ENCODE data around the gene HNRNPM. TPM values are rescaled to one million over a fixed set of nuclear protein-coding genes. Genes with fewer than 3 reads are reported as not detected.

Gene HNRNPM
- total and polyA plus RNA-seq, 11 donors = 43.4 to 183 (median 95.3) TPM

DNA sequence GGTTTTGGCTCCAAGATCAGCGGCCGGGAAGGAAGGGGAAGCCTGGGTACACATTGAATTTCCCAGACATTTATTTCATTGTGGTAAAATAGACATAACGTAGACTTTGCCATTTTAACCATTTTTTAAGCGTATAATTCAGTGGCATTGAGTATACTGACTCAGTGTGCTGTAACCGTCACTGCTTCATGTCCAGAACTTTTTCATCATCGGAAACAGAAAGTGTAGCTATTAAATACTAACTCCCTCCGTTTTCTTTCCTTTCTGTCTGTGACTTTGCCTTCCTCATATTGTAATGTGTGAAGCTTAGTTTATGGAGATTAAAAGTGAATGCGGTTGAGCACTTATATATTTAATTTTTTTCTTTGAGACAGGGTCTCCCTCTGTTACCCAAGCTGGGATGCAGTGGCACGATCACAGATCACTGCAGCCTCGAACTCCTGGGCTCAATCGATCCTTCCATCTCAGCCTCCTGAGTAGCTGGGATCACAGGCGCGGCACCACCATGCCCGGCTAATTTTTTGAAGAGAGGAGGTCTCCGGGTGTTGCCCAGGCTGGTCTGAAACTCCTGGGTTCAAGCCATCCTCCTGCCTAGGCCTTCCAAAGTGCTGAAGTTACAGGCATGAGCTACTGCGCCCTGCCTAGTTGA lies 1.4 kb downstream of the HNRNPM start:
- TF ChIP-seq, protein P1, sequence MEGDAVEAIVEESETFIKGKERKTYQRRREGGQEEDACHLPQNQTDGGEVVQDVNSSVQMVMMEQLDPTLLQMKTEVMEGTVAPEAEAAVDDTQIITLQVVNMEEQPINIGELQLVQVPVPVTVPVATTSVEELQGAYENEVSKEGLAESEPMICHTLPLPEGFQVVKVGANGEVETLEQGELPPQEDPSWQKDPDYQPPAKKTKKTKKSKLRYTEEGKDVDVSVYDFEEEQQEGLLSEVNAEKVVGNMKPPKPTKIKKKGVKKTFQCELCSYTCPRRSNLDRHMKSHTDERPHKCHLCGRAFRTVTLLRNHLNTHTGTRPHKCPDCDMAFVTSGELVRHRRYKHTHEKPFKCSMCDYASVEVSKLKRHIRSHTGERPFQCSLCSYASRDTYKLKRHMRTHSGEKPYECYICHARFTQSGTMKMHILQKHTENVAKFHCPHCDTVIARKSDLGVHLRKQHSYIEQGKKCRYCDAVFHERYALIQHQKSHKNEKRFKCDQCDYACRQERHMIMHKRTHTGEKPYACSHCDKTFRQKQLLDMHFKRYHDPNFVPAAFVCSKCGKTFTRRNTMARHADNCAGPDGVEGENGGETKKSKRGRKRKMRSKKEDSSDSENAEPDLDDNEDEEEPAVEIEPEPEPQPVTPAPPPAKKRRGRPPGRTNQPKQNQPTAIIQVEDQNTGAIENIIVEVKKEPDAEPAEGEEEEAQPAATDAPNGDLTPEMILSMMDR (IDR thresholded peaks at IDR 0.05) = no peak
- TF ChIP-seq POLR2A (IDR thresholded peaks at IDR 0.05) = no peak
- ATAC-seq (no peak), DNase-seq (no peak)
- 20 to 25% (median 22%) methylated on average over 16 of the region's 16 CpGs for WGBS, 4 donors
- Histone ChIP-seq H3K9me3 (no peaks in the 10 kb centered on the region), H3K4me3 (peak overlapping the region; percentile 71 to 100 (median 97)), H3K36me3 (peaks cover 0 to 19% (median 12%) of the 10 kb centered on the region in 9 donors), H3K4me1 (peaks cover 14 to 61% (median 51%) of the 10 kb centered on the region in 12 donors), H3K27me3 (no peaks in the 10 kb centered on the region), H3K27ac (peak overlapping the region in 10 of 12 donors; percentile 90 to 99 (median 98))
- intact Hi-C loops (cut with DNase I) = loop anchor here in 6 of 10 donors (5.0 to 10.0 kb wide), 4 partner anchors 34 to 94 kb away; partner anchors contain the start of genes MARCHF2 (in 5 of the 6), PRAM1 (in 1 of the 6) and ZNF414 (in 1 of the 6)

DNA sequence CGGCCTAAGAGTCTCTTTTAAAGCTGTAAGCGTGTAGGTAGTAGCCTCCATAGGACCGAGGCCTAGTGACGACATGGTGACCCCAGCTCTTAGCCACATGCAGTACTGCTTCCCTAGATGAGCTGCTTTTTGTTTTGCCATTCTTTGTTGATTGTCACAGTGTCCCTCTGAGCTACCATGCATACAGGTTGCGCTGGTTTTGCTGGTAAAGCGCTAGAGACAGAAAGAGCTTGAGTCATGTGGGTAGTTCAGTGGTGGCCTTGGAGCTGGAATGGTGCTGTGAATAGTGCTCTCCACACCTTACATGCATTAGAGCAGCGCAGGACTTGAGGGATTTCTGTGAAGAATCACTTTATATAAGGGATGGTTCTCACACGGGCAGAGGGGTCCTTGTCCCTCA lies 5.1 kb downstream of the HNRNPM start:
- H3K27ac ChIP-seq = no peak overlapping the region
- TF ChIP-seq, protein P1 (IDR thresholded peaks at IDR 0.05) = no peak
- no peak for TF ChIP-seq POLR2A (IDR thresholded peaks at IDR 0.05)
- 58 to 76% (median 70%) methylated on average over 7 to 8 of the region's 8 CpGs for WGBS, 4 donors
- peak overlapping the region in 1 of 12 donors; percentile 9 for H3K4me3 ChIP-seq
- DNase-seq (no peak), ATAC-seq (no peak)
- peaks cover 0 to 41% (median 29%) of the 10 kb centered on the region in 9 donors for H3K36me3 ChIP-seq
- H3K4me1 ChIP-seq = peaks cover 18 to 90% (median 82%) of the 10 kb centered on the region in 12 donors
- H3K27me3 ChIP-seq = no peaks in the 10 kb centered on the region
- intact Hi-C loops (cut with DNase I) = loop anchor here in 6 of 10 donors (5.0 to 10.0 kb wide), 4 partner anchors 38 to 98 kb away; partner anchors contain the start of genes MARCHF2 (in 5 of the 6), PRAM1 (in 1 of the 6) and ZNF414 (in 1 of the 6)
- no peaks in the 10 kb centered on the region for H3K9me3 ChIP-seq

DNA sequence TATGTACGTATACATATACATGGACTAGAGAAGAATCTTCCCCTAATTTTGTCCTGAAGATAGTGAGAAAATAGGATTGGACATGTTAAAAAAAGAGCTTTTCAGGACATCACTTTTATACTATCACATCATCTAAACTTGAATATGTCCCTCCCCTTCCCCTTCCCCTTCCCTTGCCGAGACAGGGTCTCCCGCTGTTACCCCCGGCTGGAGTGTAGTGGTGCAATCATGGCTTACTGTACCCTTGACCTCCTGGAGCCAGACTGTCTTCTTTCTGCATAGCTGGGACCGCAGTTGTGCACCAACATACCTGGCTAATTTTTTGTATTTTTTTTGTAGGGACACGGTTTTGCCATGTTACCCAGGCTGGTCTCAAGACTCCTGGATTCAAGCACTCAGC lies 6.6 kb downstream of the HNRNPM start:
- no peak for ATAC-seq
- H3K9me3 ChIP-seq = no peaks in the 10 kb centered on the region
- intact Hi-C loops (cut with DNase I) = no loop called here
- 51 to 66% (median 56%) methylated on average over 6 of the region's 6 CpGs for WGBS, 4 donors
- peaks cover 0 to 53% (median 43%) of the 10 kb centered on the region in 9 donors for H3K36me3 ChIP-seq
- peaks cover 18 to 97% (median 86%) of the 10 kb centered on the region in 12 donors for H3K4me1 ChIP-seq
- no peak for TF ChIP-seq POLR2A (IDR thresholded peaks at IDR 0.05)
- TF ChIP-seq, protein P1 (IDR thresholded peaks at IDR 0.05) = no peak
- no peak for DNase-seq
- no peak overlapping the region for H3K4me3 ChIP-seq
- no peak overlapping the region for H3K27ac ChIP-seq
- no peaks in the 10 kb centered on the region for H3K27me3 ChIP-seq

DNA sequence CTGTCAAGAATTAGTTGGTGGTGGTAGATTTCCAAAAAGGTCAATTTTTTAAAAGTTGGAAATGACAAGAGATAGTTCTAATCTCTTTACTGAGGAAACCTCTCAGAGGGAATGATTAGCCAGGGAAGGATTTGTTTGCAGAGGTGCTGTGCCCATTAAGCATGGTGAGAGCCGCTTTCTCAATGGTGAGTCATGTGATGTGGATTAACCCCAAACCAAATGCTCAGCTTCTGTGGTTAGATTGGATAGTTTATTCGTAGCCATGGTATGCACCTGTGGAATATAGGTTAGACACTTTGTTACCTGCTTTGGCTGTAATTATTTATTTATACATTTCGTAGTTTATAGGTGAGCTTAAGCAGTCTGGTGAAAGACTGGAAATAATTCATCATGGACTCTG lies 7.1 kb downstream of the HNRNPM start:
- peaks cover 13 to 97% (median 86%) of the 10 kb centered on the region in 12 donors for H3K4me1 ChIP-seq
- peaks cover 0 to 53% (median 43%) of the 10 kb centered on the region in 9 donors for H3K36me3 ChIP-seq
- no peaks in the 10 kb centered on the region for H3K9me3 ChIP-seq
- TF ChIP-seq POLR2A (IDR thresholded peaks at IDR 0.05) = no peak
- TF ChIP-seq, protein P1 (IDR thresholded peaks at IDR 0.05) = no peak
- WGBS, 4 donors = 55 to 63% (median 61%) methylated on average over 3 of the region's 3 CpGs
- no peak overlapping the region for H3K4me3 ChIP-seq
- no peaks in the 10 kb centered on the region for H3K27me3 ChIP-seq
- DNase-seq (no peak), ATAC-seq (no peak)
- intact Hi-C loops (cut with DNase I) = no loop called here
- H3K27ac ChIP-seq = no peak overlapping the region
